CD14-positive monocyte (primary cell): Measurements from ENCODE around the gene ITPR1. TPM values are rescaled to one million over a fixed set of nuclear protein-coding genes. Genes with fewer than 3 reads are reported as not detected.

Experiments
- DNase-seq, 3 donors: peaks; one replicate each; pipeline ENCODE4 v3.0.0-alpha.2; 2011 to 2022
- H2AFZ ChIP-seq: 2 replicates; pipeline ENCODE4 v1.6.0; 2012; ENCODE audit warnings: mild to moderate bottlenecking, low read depth, low read length, inconsistent platforms; ENCODE audit not compliant: insufficient read depth, poor library complexity, severe bottlenecking
- H3K27ac ChIP-seq, 2 donors: 1 replicate in 1 of 2; 2 replicates in 1 of 2; pipeline ENCODE4 v1.5.1; 2012 to 2013; ENCODE audit warnings: low read length in 2 of 2, control low read depth in 1 of 2, inconsistent platforms in 1 of 2, low read depth in 1 of 2, mild to moderate bottlenecking in 1 of 2
- H3K27me3 ChIP-seq, 2 donors: one replicate each; pipeline versions ENCODE4 v1.6.0 to v1.6.1; 2011 to 2013; ENCODE audit warnings: low read length in 2 of 2; ENCODE audit not compliant: control insufficient read depth in 2 of 2, insufficient read depth in 2 of 2
- H3K36me3 ChIP-seq, 2 donors: replicated peaks in 1 of 2; 1 replicate in 1 of 2; 2 replicates in 1 of 2; pipeline versions ENCODE4 v1.5.1 to v1.6.1; 2012 to 2013; ENCODE audit warnings: low read length in 2 of 2, control low read depth in 1 of 2, inconsistent platforms in 1 of 2, mild to moderate bottlenecking in 1 of 2; ENCODE audit not compliant: insufficient read depth in 2 of 2, control insufficient read depth in 1 of 2
- H3K4me1 ChIP-seq, 2 donors: 1 replicate in 1 of 2; 2 replicates in 1 of 2; pipeline versions ENCODE4 v1.5.1 to v1.6.1; 2012 to 2013; ENCODE audit warnings: low read length in 2 of 2, control low read depth in 1 of 2, inconsistent platforms in 1 of 2, mild to moderate bottlenecking in 1 of 2, moderate library complexity in 1 of 2; ENCODE audit not compliant: insufficient read depth in 2 of 2, control insufficient read depth in 1 of 2
- H3K4me2 ChIP-seq: replicated peaks from 2 replicates; pipeline ENCODE3; 2012; ENCODE audit warnings: low read length, moderate library complexity, mild to moderate bottlenecking; ENCODE audit not compliant: poor library complexity, severe bottlenecking; ENCODE audit errors: extremely low read depth
- H3K4me3 ChIP-seq, 3 experiments: fragments of 200-600 bp in 1 of 3; sonication (generic) in 1 of 3; replicated peaks in 1 of 3; 1 replicate in 2 of 3; 2 replicates in 1 of 3; pipeline ENCODE4 v1.5.1; 2011 to 2013; ENCODE audit warnings: low read length in 3 of 3, mild to moderate bottlenecking in 3 of 3, control low read depth in 2 of 3, low read depth in 2 of 3, inconsistent platforms in 1 of 3, moderate library complexity in 1 of 3
- H3K79me2 ChIP-seq: 2 replicates; pipeline ENCODE4 v1.6.0; 2012; ENCODE audit warnings: mild to moderate bottlenecking, control low read depth, inconsistent platforms, low read length, moderate library complexity; ENCODE audit not compliant: insufficient read depth
- H3K9ac ChIP-seq: 2 replicates; pipeline ENCODE4 v1.6.0; 2017; ENCODE audit warnings: low read length, mild to moderate bottlenecking; ENCODE audit not compliant: insufficient read depth, poor library complexity, severe bottlenecking
- H3K9me3 ChIP-seq, 2 donors: replicated peaks in 1 of 2; 1 replicate in 1 of 2; 2 replicates in 1 of 2; pipeline versions ENCODE4 v1.5.1 to v1.6.1; 2012 to 2013; ENCODE audit warnings: low read length in 2 of 2, control low read depth in 1 of 2; ENCODE audit not compliant: control insufficient read depth in 1 of 2, insufficient read depth in 1 of 2
- H4K20me1 ChIP-seq: 2 replicates; pipeline ENCODE4 v1.6.0; 2012; ENCODE audit warnings: mild to moderate bottlenecking, low read length, control low read depth, moderate library complexity; ENCODE audit not compliant: insufficient read depth
- H3K27ac Mint-ChIP-seq, 7 donors: one replicate each; pipeline ENCODE4 v1.8.0; 2020; ENCODE audit warnings: mild to moderate bottlenecking in 7 of 7, mixed read lengths in 7 of 7, moderate library complexity in 6 of 7, inconsistent platforms in 2 of 7
- H3K27me3 Mint-ChIP-seq, 3 donors: one replicate each; pipeline ENCODE4 v1.8.0; 2021 to 2022; ENCODE audit warnings: low read depth in 3 of 3, mild to moderate bottlenecking in 3 of 3, mixed read lengths in 3 of 3, moderate library complexity in 3 of 3, inconsistent platforms in 1 of 3
- H3K36me3 Mint-ChIP-seq, 2 donors: one replicate each; pipeline ENCODE4 v1.8.0; 2020; ENCODE audit warnings: mixed read lengths in 2 of 2, inconsistent platforms in 1 of 2, mild to moderate bottlenecking in 1 of 2
- H3K4me1 Mint-ChIP-seq: one replicate; pipeline ENCODE4 v1.8.0; 2020; ENCODE audit warnings: mild to moderate bottlenecking, mixed read lengths
- H3K4me3 Mint-ChIP-seq, 2 donors: one replicate each; pipeline ENCODE4 v1.8.0; 2020; ENCODE audit warnings: mild to moderate bottlenecking in 2 of 2, mixed read lengths in 2 of 2, moderate library complexity in 1 of 2
- H3K9me3 Mint-ChIP-seq, 7 donors: one replicate each; pipeline ENCODE4 v1.8.0; 2020 to 2022; ENCODE audit warnings: mixed read lengths in 7 of 7, mild to moderate bottlenecking in 6 of 7, moderate library complexity in 6 of 7, inconsistent platforms in 2 of 7
- WGBS: methylation state at CpG from one replicate; pipeline ENCODE4 v1.1.5; 2013; ENCODE audit warnings: missing lambda C conversion rate; ENCODE audit not compliant: insufficient coverage; 5-methylcytosine and 5-hydroxymethylcytosine counted together
- intact Hi-C, 2 donors: fragments of 100-400 bp; cut with micrococcal nuclease; formaldehyde crosslinking; loops; one replicate each; pipeline versions ENCODE4 v1.15.0 to v1.15.1; 2023
- polyA plus RNA-seq, 3 donors: library from polyadenylated mRNA; depleted of rRNA in 1 of 3; unstranded in 2 of 3; stranded (reverse) in 1 of 3; fragments of 300-500 nt in 2 of 3; fragments of >200 nt in 1 of 3; fragmentation: Illumina TruSeq in 2 of 3; gene quantifications; 1 replicate in 2 of 3; 2 replicates in 1 of 3; pipeline ENCODE4 v1.2.3, GENCODE V29; 2012 to 2021
- TF ChIP-seq, protein P1 (sequence below): fragments of 200-600 bp; IDR thresholded peaks from one replicate; pipeline ENCODE4 v1.8.0; 2022; ENCODE audit warnings: antibody characterized with exemption, mild to moderate bottlenecking

The ITPR1 gene
- polyA plus RNA-seq, 3 donors: 3.2 to 21.1 (median 7.1) TPM

DNA sequence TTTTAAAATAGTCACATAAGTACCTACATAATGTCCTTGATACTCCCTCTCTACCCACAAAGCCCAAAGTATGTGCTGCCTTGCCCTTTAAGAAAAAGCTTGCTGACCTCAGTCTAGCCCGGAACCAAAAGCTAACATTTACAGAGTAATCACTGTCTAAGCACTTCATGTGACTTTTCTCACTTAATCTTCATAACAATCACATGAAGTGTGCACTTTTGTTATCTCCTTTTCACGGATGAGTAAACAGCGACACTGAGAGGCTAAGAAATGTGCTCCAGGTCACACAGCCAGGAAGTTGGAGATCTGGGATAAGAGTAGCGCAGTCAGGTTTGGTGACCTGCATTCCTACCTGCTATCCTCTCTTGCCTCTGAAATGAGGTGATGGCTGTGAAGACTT is 194.0 kb downstream of the ITPR1 start:
- H3K36me3 ChIP-seq: peaks cover 87 to 100% of the 10 kb centered on the region in 2 donors
- H3K27ac ChIP-seq: no peak overlapping the region
- no peak overlapping the region for H3K9ac ChIP-seq
- H3K4me2 ChIP-seq: no peak overlapping the region
- H3K79me2 ChIP-seq: no peaks in the 10 kb centered on the region
- Mint-ChIP-seq H3K27me3 (no peaks in the 10 kb centered on the region), H3K4me1 (no peaks in the 10 kb centered on the region), H3K9me3 (peaks cover 2 to 11% (median 6%) of the 10 kb centered on the region in 7 donors), H3K36me3 (peaks cover 89 to 93% of the 10 kb centered on the region in 2 donors), H3K4me3 (no peak overlapping the region), H3K27ac (no peak overlapping the region)
- H3K4me3 ChIP-seq: no peak overlapping the region
- 100% methylated on average over 1 of the region's 4 CpGs for WGBS
- intact Hi-C loops: no loop called here
- H4K20me1 ChIP-seq: no peaks in the 10 kb centered on the region
- H3K9me3 ChIP-seq: peaks cover 0 to 4% of the 10 kb centered on the region in 2 donors
- H3K4me1 ChIP-seq: no peaks in the 10 kb centered on the region
- H2AFZ ChIP-seq: no peak overlapping the region
- H3K27me3 ChIP-seq: no peaks in the 10 kb centered on the region
- DNase-seq: no peak
- TF ChIP-seq, protein P1, sequence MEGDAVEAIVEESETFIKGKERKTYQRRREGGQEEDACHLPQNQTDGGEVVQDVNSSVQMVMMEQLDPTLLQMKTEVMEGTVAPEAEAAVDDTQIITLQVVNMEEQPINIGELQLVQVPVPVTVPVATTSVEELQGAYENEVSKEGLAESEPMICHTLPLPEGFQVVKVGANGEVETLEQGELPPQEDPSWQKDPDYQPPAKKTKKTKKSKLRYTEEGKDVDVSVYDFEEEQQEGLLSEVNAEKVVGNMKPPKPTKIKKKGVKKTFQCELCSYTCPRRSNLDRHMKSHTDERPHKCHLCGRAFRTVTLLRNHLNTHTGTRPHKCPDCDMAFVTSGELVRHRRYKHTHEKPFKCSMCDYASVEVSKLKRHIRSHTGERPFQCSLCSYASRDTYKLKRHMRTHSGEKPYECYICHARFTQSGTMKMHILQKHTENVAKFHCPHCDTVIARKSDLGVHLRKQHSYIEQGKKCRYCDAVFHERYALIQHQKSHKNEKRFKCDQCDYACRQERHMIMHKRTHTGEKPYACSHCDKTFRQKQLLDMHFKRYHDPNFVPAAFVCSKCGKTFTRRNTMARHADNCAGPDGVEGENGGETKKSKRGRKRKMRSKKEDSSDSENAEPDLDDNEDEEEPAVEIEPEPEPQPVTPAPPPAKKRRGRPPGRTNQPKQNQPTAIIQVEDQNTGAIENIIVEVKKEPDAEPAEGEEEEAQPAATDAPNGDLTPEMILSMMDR: no peak

DNA sequence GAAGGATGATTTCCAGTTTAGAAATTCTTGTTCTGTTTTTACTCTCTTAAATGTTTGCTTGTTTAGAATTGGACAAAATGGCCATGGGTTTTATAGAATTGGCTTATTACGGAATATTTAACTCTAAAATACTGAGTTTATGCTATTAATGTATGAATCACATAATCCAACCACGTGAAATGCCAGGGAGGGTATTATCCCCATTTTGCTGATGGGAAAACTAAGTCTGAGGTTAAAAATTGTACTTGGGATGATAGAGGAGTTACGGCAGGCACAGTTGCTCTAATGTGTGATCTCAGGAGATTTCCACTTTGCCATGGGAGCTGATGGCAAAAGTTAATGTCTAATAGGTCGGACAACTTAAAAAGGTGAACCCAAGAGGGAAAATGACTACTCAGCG is 194.4 kb downstream of the ITPR1 start:
- Histone ChIP-seq H3K4me1 (no peaks in the 10 kb centered on the region), H3K9ac (no peak overlapping the region), H3K4me3 (no peak overlapping the region), H2AFZ (no peak overlapping the region), H3K9me3 (peaks cover 0 to 4% of the 10 kb centered on the region in 2 donors), H3K79me2 (no peaks in the 10 kb centered on the region), H3K4me2 (no peak overlapping the region), H4K20me1 (no peaks in the 10 kb centered on the region), H3K36me3 (peaks cover 86 to 100% of the 10 kb centered on the region in 2 donors), H3K27ac (no peak overlapping the region), H3K27me3 (no peaks in the 10 kb centered on the region)
- H3K4me1 Mint-ChIP-seq: no peaks in the 10 kb centered on the region
- DNase-seq: no peak
- no peak overlapping the region for H3K27ac Mint-ChIP-seq
- peaks cover 89 to 93% of the 10 kb centered on the region in 2 donors for H3K36me3 Mint-ChIP-seq
- H3K27me3 Mint-ChIP-seq: no peaks in the 10 kb centered on the region
- TF ChIP-seq, protein P1: no peak
- H3K4me3 Mint-ChIP-seq: no peak overlapping the region
- intact Hi-C loops: no loop called here
- WGBS: 100% methylated on average over 2 of the region's 5 CpGs
- H3K9me3 Mint-ChIP-seq: peaks cover 2 to 11% (median 6%) of the 10 kb centered on the region in 7 donors
